ENCODE results near the gene MYL1.

MYL1 gene

DNA sequence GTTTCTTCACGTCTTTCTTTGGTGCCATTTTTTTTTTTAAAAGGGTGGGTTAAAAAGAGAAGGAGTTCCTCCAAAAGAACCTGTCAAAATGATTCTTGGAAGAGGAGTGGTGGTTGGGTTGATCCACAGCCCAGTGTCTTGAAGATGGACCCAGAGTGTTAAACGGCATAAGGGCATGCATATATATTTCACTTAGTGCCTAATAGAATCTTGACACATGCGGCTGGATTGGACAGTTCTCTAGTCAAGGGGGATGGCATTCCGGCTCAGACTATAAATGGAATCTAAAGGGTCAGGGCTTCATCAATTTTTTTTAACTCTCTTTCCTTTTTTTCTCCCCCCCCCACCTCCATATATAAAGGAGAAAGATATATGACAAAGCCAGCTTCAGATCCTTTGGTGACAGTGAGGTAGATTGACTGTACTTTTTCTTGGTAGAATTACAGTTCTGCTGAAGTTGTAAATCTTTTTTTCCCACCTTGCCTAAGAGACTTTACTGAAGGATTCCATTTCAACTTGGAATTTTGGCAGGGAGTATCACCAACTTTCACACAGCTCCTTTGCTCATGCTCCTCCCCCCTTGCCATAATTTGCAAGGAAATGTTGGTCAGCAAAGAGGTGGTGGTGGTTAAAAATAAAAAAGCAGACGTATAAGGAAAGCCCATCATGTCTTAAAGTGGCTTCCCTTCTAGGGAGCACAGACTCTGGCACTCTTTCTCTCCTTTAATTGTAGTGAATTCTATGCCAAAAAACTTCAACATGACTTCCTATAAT is at the start of gene MYL1:
MYL1 (minus strand) TSS at position 160 of the 774 bp plus-strand sequence; CDS start at position 28, 132 bp downstream.
- no peak for DNase-seq (ENCODE audit: low spot score)

DNA sequence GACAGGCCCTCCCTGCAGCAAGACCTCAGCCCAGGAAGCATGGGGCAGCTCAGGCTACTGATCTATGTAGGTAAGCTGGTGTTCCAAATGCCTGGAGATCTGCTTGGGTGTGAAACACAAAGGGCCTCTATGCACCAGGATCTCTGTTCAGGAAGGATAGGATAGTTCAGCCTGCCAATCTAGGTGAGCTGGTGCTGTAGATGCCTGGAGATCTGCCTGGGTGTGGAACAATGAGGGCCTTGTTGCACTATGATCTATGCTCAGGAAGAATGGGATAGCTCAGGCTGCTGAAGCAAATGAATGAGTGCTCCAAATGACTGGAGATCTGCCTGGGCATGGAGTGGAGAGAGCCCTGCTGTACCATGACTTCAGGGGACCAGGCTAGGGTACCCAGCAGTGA is 48.9 kb upstream of the MYL1 start:
- DNase-seq (ENCODE audit: low spot score): no peak

DNA sequence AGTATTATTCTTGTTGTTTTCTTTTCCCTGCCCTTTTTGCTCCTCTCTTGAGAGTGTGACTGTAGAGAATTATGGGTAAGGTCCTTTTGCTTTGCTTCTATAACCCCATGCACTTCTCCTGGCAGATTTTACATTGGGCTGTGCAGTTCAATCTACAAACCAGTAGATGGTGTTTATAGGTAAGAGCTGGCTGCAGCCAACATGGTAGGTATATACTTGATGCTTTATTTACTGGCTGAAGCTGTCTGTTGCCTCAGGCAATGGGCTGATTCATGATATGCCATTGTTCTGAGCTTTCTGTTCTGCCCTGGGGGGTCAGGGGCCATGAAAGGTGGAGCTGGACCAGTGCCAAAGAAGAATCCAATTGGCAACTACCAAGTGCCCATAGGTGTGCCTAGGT is 48.3 kb upstream of the MYL1 start:
- DNase-seq (ENCODE audit: low spot score): no peak

DNA sequence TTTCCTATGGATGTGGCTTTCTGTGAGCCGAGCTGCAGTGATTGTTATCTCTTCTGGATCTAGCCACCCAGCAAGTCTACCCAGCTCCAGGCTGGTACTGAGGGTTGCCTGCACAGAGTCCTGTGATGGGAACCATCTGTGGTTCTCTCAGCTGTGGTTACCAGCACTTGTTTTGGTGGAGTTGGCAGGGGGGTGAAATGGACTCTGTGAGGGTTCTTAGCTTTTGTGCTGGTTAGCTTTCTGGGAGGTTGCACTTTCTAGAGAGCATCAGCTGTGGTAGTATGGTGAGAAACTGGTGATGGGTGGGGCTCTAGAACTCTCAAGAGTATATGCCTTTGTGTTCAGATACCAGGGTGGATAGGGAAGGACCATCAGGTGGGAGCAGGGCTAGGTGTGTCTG is 45.4 kb upstream of the MYL1 start:
- DNase-seq (ENCODE audit: low spot score): no peak

DNA sequence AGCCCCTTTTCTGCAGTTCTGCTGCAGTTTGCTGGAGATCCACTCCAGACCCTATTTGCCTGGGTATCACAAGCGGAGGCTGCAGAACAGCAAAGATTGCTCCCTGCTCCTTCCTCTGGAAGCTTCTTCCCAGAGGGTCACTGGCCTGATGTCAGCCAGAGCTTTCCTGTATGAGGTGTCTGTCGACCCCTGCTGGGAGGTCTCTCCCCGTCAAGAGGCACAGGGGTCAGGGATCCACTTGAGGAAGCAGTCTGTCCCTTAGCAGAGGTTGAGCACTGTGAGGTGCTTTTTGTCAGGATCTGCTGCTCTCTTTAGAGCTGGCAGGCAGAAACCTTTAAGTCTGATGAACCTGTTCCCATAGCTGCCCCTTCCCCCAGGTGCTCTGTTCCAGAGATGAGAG is 42.0 kb upstream of the MYL1 start:
- no peak for DNase-seq (ENCODE audit: low spot score)

DNA sequence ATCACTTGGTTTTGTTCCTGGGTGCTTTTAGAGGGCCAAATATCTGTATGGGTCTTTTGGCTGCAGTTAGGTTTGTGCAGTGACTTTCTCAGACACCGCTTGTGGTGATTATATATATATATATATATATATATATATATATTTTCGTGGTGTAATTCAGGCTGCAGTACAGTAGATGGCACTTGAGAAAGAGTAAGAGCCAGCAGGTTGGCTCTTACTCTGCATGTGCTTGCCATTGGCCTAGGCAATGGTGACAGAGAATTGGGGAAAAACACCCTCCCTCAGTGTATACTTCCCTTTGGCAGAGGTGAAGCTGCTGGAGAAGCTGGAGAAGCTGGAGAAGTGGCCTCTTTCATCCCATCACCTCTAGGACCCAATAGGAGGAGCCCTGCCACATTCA is 22.2 kb upstream of the MYL1 start:
- DNase-seq (ENCODE audit: low spot score): no peak

DNA sequence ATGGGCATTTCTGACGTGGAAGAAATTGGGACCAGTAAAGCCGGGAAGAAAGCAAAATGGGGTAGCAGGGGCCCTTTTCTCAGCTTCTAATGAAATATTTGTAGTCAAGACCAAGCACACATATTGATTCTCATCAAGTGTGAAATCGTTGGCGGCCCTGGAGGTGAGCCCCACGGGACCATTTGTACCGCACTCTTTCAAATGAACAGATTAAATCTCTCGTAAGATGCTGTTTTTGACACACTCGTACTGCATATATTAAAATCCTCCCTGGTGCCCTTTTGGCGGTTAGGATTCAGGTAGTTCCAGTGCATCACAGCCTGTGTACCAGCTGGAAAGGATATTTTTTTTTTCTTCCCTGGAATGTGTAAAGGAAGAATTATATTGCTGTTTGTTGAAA is 9.9 kb upstream of the MYL1 start:
- no peak for DNase-seq (ENCODE audit: low spot score)

DNA sequence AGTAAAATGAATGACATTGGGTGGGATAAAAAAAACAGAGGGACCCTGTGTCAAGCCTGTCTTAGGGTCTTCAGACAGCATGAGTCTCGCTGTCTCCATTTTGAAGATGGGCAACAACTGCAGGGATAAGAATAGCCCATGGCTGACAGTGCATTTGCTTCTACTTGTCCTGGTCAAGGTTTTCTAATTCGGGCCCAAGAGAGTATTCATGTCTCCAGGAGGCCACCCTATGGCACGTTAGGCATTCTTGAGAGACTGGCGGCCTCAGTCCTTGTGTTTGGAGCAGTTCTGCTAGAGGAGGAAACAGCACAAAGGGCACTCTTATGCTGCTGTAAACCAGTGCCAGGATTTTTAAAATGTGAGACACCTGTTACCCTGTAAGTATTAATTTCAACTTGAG is 9.5 kb upstream of the MYL1 start:
- DNase-seq (ENCODE audit: low spot score): no peak

DNA sequence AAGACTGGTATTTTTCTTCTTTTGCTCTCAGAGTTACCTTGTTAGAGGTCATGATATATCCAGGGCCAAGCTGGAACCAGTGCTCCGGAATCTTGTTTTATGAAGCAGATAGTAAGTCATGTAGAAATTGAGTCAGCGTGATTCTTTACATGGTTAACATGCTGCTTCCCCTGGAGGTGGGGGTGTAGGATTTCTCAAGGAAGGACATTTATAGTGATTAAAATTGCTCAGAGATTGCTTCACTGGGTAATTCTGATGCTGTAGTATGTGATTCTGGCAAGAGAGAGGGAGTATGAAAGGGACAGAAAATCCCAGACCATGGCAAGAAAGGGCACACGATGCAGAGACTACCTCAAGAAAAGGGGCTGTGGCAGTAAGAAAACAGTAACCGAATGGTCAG is 8.0 kb upstream of the MYL1 start:
- DNase-seq (ENCODE audit: low spot score): no peak

DNA sequence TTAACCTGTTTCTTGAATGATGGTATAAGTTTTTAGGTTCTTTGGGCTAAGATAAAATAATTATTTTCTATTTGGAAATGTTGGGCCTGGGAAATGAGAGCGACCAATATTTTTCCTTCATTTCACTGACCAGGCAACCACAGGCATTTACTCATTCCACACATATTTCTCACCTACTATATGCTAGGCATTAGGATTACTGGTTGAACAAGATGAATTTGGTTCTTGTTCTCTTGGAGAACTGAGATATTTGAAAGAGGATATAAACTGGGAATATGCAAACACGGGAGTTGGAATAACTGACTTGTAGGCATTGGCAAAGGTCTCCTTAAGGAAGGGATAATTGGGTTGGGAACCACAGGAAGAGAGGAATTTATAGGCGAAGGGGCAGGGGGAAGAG is 3.9 kb upstream of the MYL1 start:
- no peak for DNase-seq (ENCODE audit: low spot score)

DNA sequence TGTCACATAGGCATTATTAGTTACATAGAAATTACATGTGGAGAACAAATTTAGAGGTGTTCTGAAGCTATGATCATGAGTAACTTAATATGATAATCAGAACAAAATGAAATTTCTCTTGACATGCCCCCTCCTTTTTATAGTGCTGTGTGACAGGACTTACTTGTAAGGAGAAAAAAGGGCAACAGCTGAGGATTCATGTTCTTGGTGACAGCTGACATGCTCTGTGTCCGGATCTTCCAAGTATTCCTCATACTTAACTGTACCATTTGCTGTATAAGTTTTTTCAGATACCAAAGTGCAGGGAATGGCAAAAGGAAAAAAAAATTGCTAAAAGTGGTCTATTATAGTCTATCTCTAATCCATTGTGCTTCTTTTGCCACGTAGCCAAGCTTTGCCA is 3.5 kb upstream of the MYL1 start:
- DNase-seq (ENCODE audit: low spot score): no peak

DNA sequence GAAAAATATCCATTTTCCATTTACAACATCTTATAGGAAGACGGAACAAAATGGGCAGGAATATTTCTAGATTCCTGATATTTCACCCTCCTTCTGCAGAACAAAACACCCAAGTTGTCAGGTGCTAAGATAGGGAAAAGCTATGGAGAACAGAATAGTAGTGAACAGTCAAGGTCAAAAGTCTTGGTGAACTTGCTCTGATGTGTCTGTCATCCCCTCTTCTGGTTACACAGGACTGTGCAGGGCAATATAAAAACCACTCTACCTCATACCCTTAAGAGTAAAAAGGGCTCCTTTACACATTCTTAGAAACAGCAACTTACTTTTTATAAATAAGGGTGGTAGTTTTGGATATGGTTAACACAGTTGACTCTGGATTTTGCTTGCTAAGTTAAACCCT is 4.4 kb downstream of the MYL1 start:
- no peak for DNase-seq (ENCODE audit: low spot score)

DNA sequence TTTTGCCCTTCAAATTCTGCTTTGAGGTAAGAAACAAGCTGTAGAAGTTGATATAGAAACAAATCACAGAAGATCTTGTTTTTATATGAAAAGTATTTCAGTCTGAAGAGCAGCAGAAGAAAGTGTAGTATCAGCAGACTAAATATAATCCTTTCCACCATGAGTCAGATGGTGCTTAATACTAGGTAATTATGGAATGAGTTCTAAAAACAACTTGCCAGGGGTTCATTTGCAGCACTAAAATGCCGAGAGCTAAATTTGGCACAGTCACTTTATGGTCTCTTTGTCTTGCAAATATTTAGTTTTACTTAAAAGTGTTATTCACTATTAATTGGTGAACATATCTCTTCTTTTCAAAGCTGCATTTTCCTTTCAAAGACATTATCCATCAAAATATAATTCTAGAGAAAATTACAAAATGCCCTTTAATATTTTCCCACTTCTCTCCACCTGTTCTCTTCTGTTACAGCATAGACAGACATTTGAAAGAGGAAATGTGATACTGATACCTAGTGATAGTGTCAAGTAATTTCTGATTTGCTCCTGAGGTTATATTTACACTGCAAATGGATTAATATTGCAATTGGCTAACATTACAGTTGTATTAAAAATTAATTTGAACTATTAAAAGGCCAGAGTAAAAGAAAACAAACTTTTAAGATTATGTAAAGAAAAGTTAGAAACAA is 5.3 kb downstream of the MYL1 start:
- DNase-seq (ENCODE audit: low spot score): no peak

DNA sequence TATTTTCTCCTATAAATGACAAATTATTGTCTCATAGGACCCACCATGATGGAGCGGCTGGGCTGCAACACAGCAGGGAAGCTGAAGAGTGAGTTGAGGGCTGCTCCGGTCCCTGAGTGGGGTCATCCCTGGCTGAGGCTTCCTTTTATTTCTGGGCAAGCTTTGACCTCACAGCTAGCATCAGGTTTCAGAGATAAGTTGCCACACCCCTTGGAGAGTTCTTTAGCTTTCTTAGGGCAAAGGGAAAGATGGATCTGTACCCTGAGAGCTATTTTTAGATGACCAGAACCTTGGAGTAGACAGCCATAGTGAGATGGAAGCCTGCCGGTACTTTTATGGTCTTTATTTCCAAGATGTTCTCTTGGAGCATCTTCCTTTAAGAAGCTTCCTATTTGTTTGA is 11.5 kb downstream of the MYL1 start:
- DNase-seq (ENCODE audit: low spot score): no peak

DNA sequence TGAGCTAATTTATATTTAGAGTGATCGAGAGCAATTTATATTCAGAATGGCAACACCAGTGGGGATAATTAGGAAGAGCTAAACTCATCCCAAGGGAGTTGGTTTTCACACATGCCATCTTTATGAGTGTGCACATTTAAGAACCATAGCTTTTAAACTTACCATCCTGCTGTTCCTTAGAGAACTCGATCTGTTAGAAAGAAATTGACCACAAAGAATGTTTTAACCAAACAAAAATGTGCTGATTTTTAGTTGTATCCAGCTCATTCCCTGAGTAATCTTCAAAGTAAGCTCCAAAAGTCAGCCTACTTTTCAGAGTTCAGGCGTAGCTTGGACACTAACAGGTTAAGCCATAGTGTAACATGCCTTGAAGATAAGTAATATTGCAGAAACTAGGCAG is 12.6 kb downstream of the MYL1 start:
- DNase-seq (ENCODE audit: low spot score): no peak

DNA sequence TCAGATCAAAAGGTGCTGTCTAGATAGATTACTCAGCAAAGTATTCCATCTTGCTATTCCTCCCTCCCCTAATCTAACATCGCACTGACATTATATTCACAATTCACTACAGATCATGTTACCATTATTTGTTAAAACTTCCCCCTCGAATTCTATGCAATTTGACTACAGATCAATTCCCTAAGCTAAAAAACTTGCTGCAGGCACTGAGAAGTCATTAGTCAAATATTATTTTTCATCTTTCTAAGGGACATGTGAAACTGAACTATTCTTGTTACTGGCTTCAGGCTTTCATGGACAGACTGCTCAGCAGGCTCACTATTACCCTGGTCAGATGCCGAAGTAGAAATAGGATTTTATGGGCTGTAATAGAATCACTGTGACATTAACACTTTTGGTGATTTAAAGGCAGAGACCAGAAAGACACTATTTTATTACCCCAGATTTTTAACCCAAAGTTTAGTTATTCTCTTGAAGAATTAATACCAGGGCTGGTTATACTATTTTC is 15.1 kb downstream of the MYL1 start:
- DNase-seq (ENCODE audit: low spot score): no peak

DNA sequence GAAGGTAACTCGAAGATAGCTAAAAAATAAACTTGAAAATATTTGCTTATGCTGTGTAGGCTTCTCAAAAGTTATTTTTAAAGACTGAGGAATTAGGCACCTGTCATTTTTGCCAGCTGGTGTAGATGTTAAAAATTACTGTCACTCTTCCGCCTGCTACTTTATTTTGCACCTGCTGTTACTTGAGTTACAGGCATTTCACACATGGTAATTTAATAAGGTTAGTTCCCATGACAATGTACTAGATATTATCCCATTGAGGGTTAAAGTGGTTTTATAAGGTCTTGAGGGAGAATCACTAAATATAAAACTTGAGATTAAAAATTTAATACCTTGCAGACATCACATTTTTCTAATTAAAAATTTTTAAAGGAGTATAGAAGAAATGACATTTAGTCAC is 26.6 kb downstream of the MYL1 start:
- no peak for DNase-seq (ENCODE audit: low spot score)

DNA sequence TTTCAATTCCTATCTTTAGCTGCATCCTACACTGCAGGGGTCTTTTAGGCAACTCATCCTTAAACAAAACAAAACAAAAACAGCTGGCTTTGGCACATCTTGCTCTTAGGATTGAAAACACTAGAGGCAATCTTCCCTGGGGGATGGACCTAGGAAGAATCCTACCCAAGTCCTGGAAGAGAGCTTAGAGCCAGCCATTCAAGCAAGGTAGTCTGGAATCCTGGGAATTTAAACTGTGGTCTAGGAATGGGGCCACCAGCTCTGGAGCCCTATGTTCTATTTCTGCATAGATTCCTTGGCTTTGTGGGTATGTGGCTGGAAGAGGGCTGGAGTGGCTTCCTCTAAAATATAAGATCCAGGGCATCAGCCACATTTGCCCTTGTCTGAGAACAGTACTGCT is 27.7 kb downstream of the MYL1 start:
- DNase-seq (ENCODE audit: low spot score): no peak

DNA sequence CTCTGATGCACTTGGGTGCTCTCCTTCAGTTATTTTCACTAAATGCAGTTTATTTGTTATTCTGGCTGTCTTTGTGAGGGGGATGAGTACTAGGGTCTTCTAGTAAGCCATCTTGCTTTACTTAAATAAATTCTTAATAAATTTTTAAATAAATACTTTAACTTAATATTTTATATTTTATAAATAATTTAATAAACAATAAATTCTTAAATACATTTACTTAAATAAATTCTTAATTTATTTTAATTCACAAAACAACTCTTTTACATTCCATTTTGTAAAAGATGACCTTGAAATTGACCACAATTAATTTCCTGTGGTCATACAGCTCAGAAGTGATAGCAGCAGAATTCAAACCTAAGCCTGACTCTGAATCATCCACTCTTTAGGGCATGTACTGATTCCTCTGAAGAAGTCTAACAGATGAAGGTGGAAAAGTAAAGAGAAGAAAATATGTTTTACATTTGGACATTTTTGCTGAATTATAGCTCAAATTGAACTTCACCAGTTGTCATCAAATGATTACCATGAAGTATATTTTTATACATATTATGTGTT is 28.8 kb downstream of the MYL1 start:
- DNase-seq (ENCODE audit: low spot score): no peak

DNA sequence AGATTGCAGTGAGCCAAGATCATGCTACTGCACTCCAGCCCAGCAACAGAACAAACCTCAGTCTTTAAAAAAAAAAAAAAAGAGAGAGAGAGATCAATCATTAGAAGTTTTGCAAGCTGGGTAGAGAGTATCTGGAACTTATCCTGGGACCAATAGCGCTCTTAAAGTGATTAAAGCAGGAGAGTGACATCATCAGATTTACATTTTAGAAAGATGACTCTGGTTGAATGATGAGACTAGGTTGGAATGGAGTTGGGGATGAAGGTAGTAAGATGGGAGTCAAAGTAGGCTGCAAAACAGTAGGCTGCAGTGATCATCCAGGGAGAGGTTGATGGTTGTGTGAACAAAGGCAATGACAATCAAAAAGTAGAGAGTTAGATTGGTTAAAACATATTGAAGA is 37.8 kb downstream of the MYL1 start:
- DNase-seq (ENCODE audit: low spot score): no peak

DNA sequence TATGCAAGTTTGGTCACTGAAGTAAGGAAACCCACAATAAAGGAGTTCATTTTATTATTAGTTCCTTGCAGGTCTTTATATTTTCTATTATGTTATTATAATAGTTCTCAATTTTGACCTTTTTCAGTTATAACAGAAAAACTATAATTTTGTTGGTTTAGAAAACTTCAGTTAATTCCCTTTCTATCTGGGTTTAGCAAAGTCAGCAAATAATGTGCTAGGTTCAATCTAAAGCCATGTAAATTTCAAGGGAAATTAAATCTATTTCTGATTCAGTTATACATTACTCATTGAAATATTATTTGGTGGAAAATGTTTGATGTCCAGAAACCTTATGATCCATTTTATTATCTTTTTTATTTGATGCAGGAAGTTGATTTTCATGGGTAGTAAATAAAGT is 43.7 kb downstream of the MYL1 start:
- DNase-seq (ENCODE audit: low spot score): no peak

DNA sequence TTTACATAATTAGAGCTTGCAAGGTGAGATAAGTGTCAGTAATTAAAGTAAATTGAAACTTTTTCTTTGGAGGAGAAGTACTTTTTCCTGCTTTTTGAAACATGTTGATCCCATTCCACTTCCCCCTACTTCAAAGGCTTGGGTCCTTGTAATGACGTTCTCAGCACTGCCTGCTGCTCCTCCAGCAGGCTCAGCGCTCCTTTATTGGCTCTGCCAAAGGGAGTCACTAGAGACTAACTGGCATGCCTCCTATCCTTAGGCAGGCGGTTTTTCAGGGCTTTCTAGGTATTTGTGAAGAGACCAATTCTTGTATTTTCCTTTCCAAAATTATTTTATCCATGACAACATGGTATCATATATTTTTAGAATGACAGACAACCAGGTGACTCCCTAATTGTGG is 45.8 kb downstream of the MYL1 start:
- DNase-seq (ENCODE audit: low spot score): no peak

DNA sequence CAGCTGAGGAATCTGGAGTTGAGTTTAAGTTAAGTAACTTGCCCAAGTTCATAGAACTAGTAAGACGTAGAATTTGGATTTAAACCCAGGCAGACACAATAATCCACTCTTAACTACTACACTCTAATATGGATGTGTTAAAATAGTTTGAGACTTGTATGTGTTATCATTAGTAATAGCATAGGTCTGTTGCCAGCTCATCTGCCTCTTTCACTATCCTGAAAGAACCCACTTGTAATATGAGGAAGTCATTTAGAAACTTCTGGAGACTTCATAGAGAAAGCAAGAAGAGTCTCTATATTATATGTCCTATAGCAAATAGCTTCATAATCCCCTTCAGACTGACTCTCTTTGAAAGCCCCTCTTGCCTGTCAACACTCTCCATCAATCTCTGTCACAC is 46.7 kb downstream of the MYL1 start:
- DNase-seq (ENCODE audit: low spot score): no peak

DNA sequence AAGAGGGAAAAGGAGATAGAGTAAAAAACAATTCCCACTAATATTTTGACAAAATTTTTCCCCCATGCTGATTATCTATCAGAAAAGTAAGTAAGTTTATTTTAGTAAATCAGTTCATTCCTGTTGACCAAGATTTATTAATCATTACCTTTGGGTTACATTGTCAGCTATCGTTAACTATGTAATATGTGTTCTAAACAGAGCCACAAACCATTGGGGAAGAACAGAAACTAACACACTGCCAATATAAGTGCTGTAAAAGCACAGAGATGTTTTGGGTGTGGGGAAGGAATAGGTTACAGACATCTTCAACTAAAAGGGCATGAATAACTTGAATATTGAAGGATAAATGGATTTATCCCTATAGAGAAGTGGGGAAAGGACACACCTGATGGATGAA is 47.3 kb downstream of the MYL1 start:
- DNase-seq (ENCODE audit: low spot score): no peak
